ENCODE data around the gene ITGAE.

Gene ITGAE

DNA sequence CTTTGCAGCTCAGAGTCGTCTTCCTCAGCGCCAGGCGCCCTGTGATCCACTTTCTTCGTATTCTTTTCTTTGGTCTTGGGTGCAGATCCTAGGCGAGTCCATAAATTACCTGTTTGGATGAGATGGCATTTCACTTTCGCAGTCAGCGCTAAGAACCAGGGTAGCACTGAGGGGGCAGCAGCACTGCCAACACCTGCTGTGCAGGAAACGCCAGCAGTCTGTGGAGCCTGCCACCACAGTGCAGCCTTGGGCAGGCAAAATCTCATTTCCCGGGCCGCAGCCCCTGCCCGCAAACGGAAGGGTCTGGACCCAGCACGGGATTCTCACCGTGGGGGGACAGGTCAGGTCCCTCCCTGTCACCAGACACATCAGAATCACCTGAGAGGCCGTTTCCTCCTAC is 12.2 kb upstream of the ITGAE start:
- H3K79me2 ChIP-seq: no peaks in the 10 kb centered on the region
- no peaks in the 10 kb centered on the region for H3K27me3 ChIP-seq (ENCODE audit: control insufficient read depth, insufficient read depth, low read length)
- no peaks in the 10 kb centered on the region for H3K36me3 ChIP-seq (ENCODE audit: control insufficient read depth, insufficient read depth, low read length)
- no peaks in the 10 kb centered on the region for H3K9me3 ChIP-seq (ENCODE audit: control insufficient read depth, low read length)
- no peak overlapping the region for H3K4me3 ChIP-seq (ENCODE audit: low read depth, low read length)
- H3K9ac ChIP-seq: no peak overlapping the region
- no peak overlapping the region for H2AFZ ChIP-seq
- H3K4me1 ChIP-seq: no peaks in the 10 kb centered on the region
- TF ChIP-seq, protein P1, sequence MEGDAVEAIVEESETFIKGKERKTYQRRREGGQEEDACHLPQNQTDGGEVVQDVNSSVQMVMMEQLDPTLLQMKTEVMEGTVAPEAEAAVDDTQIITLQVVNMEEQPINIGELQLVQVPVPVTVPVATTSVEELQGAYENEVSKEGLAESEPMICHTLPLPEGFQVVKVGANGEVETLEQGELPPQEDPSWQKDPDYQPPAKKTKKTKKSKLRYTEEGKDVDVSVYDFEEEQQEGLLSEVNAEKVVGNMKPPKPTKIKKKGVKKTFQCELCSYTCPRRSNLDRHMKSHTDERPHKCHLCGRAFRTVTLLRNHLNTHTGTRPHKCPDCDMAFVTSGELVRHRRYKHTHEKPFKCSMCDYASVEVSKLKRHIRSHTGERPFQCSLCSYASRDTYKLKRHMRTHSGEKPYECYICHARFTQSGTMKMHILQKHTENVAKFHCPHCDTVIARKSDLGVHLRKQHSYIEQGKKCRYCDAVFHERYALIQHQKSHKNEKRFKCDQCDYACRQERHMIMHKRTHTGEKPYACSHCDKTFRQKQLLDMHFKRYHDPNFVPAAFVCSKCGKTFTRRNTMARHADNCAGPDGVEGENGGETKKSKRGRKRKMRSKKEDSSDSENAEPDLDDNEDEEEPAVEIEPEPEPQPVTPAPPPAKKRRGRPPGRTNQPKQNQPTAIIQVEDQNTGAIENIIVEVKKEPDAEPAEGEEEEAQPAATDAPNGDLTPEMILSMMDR (IDR thresholded peaks at IDR 0.05): no peak
- no peak overlapping the region for H3K4me2 ChIP-seq (ENCODE audit: low read length)
- H3K27ac ChIP-seq: no peak overlapping the region

DNA sequence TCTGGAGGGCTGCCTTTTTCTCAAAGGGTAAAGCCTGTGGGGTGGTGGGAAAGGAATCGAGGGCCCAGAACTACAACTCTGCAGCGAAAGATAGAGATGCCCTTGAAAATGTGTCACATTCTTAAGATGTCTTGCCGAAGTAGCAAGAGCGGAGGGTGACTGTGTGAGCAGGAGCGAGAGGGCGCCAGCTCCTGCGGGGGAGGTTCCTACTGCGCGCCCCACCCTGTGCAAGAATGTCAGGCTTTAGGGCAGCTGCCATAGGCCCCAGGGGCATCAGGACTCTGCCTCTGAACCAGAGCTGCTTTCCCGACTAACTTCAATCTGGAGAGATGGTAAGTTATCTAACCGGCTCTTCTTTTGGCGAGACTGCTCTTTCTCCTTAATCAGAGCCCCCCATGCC is 11.8 kb upstream of the ITGAE start:
- Histone ChIP-seq H3K4me3 (ENCODE audit: low read depth, low read length) (no peak overlapping the region), H3K9me3 (ENCODE audit: control insufficient read depth, low read length) (no peaks in the 10 kb centered on the region), H3K27ac (no peak overlapping the region), H3K36me3 (ENCODE audit: control insufficient read depth, insufficient read depth, low read length) (no peaks in the 10 kb centered on the region), H3K9ac (no peak overlapping the region), H3K4me2 (ENCODE audit: low read length) (no peak overlapping the region), H3K79me2 (no peaks in the 10 kb centered on the region), H3K27me3 (ENCODE audit: control insufficient read depth, insufficient read depth, low read length) (no peaks in the 10 kb centered on the region), H3K4me1 (no peaks in the 10 kb centered on the region), H2AFZ (no peak overlapping the region)
- TF ChIP-seq, protein P1 (IDR thresholded peaks at IDR 0.05): no peak

DNA sequence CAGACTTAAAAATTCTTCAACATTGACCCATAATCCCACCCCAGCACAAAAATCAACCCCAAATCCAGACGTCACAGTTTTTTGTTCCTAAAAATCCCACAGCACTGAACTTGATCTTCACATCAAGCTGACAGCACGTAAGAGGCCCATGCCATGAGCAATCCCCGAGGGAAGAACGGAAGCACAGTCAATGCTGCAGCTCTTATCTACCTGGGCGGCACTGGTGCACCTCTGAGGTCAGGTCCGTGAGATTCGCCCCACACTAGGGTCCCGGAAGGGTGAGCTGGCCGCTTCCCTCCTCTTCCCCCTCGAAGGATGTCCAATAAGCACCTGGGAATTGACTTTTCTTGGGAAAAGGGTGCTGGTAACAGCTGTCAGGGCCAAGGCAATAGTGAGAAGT is 11.3 kb upstream of the ITGAE start:
- no peaks in the 10 kb centered on the region for H3K79me2 ChIP-seq
- H3K4me3 ChIP-seq (ENCODE audit: low read depth, low read length): no peak overlapping the region
- no peak overlapping the region for H3K9ac ChIP-seq
- no peaks in the 10 kb centered on the region for H3K9me3 ChIP-seq (ENCODE audit: control insufficient read depth, low read length)
- H3K27ac ChIP-seq: no peak overlapping the region
- no peaks in the 10 kb centered on the region for H3K4me1 ChIP-seq
- no peak overlapping the region for H2AFZ ChIP-seq
- H3K36me3 ChIP-seq (ENCODE audit: control insufficient read depth, insufficient read depth, low read length): no peaks in the 10 kb centered on the region
- no peak overlapping the region for H3K4me2 ChIP-seq (ENCODE audit: low read length)
- H3K27me3 ChIP-seq (ENCODE audit: control insufficient read depth, insufficient read depth, low read length): no peaks in the 10 kb centered on the region
- TF ChIP-seq, protein P1 (IDR thresholded peaks at IDR 0.05): no peak

DNA sequence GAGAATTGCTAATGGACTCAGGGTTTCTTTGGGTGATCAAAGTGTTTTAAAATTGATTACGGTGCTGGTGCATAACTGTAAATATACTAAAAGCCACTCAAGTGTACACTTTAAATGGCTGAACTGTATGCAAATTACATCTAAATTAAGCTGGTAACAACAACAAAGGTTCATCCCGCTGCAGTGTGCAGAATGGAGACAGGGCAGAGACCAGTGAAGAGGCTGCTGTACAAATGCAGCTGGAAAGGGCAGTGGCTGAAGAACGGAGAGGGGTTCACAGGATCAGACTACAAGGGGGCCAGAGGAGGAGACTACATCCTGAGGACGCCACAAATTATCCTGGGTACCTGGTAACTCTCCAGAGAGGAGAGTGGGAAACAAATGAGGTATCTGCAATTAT is 9.0 kb upstream of the ITGAE start:
- Histone ChIP-seq H3K4me3 (ENCODE audit: low read depth, low read length) (no peak overlapping the region), H3K9me3 (ENCODE audit: control insufficient read depth, low read length) (no peaks in the 10 kb centered on the region), H3K4me2 (ENCODE audit: low read length) (no peak overlapping the region), H3K36me3 (ENCODE audit: control insufficient read depth, insufficient read depth, low read length) (no peaks in the 10 kb centered on the region), H3K9ac (no peak overlapping the region), H2AFZ (no peak overlapping the region), H3K27ac (no peak overlapping the region), H3K4me1 (no peaks in the 10 kb centered on the region), H3K27me3 (ENCODE audit: control insufficient read depth, insufficient read depth, low read length) (no peaks in the 10 kb centered on the region), H3K79me2 (no peaks in the 10 kb centered on the region)
- TF ChIP-seq, protein P1 (IDR thresholded peaks at IDR 0.05): no peak

DNA sequence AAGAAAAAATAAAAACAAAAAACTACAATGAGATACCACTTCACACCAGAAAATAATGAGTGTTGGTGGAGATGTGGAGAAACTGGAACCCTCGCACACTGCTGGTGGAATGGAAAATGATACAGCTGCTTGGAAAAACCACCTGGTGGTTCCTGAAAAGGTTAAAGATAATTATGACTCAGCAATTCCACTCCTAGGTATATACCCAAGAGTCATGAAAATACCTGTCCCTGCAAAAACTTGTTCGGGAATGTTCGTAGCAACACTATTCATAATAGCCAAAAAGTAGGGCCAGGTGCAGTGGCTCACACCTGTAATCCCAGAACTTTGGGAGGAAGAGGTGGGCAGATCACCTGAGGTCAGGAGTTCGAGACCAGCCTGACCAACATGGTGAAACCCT is 8.1 kb upstream of the ITGAE start:
- Histone ChIP-seq H3K27ac (no peak overlapping the region), H3K4me1 (peaks cover 3% of the 10 kb centered on the region), H3K79me2 (no peaks in the 10 kb centered on the region), H3K9ac (no peak overlapping the region), H3K4me3 (ENCODE audit: low read depth, low read length) (no peak overlapping the region), H3K4me2 (ENCODE audit: low read length) (no peak overlapping the region), H3K27me3 (ENCODE audit: control insufficient read depth, insufficient read depth, low read length) (no peaks in the 10 kb centered on the region), H3K9me3 (ENCODE audit: control insufficient read depth, low read length) (no peaks in the 10 kb centered on the region), H3K36me3 (ENCODE audit: control insufficient read depth, insufficient read depth, low read length) (no peaks in the 10 kb centered on the region), H2AFZ (no peak overlapping the region)
- TF ChIP-seq, protein P1 (IDR thresholded peaks at IDR 0.05): no peak
